NCI-H146 treated with DMSO at 0.1 percent for 48 hours (cell line): Measurements from ENCODE around the gene PCDHB13.
A peak's percentile ranks its signal among the peaks of the same experiment; 100 is the strongest.
"Not testable (repeated sequence)": the region's sequence is repeated elsewhere in the genome, so short reads cannot be mapped to it uniquely, and the experiment has no call there.

Source experiments
- DNase-seq: peaks from one replicate; lab custom pipeline; 2025; ENCODE audit not compliant: unreplicated experiment; lab: John Stamatoyannopoulos, UW

Gene PCDHB13

GRCh38 chr5:141201126-141201525 lies 12.6 kb upstream of the PCDHB13 start:
- DNase-seq = not testable (repeated sequence)

- DNase-seq = not testable (repeated sequence)
These were observed 12.1 kb upstream of the PCDHB13 start for GRCh38 chr5:141201646-141202045.

GRCh38 chr5:141208478-141208877 lies 5.2 kb upstream of the PCDHB13 start, which contains the start of gene PCDHB12:
Gene PCDHB12 (plus strand): TSS chr5:141208719. CDS start chr5:141208908, 189 bp downstream.
- no peak for DNase-seq

DNA sequence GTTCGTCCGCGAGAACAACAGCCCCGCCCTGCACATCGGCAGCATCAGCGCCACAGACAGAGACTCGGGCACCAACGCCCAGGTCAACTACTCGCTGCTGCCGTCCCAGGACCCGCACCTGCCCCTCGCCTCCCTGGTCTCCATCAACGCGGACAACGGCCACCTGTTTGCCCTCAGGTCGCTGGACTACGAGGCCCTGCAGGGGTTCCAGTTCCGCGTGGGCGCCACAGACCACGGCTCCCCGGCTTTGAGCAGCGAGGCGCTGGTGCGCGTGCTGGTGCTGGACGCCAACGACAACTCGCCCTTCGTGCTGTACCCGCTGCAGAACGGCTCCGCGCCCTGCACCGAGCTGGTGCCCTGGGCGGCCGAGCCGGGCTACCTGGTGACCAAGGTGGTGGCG lies 3.4 kb upstream of the PCDHB13 start:
- DNase-seq = not testable (repeated sequence)

DNA sequence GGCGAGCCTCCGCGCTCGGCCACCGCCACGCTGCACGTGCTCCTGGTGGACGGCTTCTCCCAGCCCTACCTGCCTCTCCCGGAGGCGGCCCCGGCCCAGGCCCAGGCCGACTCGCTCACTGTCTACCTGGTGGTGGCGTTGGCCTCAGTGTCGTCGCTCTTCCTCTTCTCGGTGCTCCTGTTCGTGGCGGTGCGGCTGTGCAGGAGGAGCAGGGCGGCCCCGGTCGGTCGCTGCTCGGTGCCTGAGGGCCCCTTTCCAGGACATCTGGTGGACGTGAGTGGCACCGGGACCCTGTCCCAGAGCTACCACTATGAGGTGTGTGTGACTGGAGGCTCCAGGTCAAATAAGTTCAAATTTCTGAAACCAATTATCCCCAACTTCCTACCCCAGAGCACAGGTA lies 2.9 kb upstream of the PCDHB13 start:
- DNase-seq = not testable (repeated sequence)

GRCh38 chr5:141214583-141214982 lies 864 bp downstream of the PCDHB13 start:
- not testable (repeated sequence) for DNase-seq

GRCh38 chr5:141215504-141215903 lies 1.8 kb downstream of the PCDHB13 start:
- DNase-seq = not testable (repeated sequence)

GRCh38 chr5:141216035-141216434 lies 2.3 kb downstream of the PCDHB13 start:
- DNase-seq = not testable (repeated sequence)

GRCh38 chr5:141223112-141223783 lies 9.5 kb downstream of the PCDHB13 start, which contains the start of gene PCDHB14:
Gene PCDHB14 (plus strand): TSS chr5:141223343. CDS start chr5:141223506, 163 bp downstream.
- peak; percentile 58 for DNase-seq

DNA sequence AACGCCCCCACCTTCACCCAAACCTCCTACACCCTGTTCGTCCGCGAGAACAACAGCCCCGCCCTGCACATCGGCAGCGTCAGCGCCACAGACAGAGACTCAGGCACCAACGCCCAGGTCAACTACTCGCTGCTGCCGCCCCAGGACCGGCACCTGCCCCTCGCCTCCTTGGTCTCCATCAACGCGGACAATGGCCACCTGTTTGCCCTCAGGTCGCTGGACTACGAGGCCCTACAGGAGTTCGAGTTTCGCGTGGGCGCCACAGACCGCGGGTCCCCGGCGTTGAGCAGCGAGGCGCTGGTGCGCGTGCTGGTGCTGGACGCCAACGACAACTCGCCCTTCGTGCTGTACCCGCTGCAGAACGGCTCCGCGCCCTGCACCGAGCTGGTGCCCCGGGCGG lies 11.1 kb downstream of the PCDHB13 start:
- not testable (repeated sequence) for DNase-seq

DNA sequence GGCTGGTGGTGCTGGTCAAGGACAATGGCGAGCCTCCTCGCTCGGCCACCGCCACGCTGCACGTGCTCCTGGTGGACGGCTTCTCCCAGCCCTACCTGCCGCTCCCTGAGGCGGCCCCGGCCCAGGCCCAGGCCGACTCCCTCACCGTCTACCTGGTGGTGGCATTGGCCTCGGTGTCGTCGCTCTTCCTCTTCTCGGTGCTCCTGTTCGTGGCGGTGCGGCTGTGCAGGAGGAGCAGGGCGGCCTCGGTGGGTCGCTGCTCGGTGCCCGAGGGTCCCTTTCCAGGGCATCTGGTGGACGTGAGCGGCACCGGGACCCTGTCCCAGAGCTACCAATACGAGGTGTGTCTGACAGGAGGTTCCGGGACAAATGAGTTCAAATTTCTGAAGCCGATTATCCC lies 11.7 kb downstream of the PCDHB13 start:
- not testable (repeated sequence) for DNase-seq

- DNase-seq = no peak
These were observed 20.5 kb downstream of the PCDHB13 start for GRCh38 chr5:141234109-141234667.

DNA sequence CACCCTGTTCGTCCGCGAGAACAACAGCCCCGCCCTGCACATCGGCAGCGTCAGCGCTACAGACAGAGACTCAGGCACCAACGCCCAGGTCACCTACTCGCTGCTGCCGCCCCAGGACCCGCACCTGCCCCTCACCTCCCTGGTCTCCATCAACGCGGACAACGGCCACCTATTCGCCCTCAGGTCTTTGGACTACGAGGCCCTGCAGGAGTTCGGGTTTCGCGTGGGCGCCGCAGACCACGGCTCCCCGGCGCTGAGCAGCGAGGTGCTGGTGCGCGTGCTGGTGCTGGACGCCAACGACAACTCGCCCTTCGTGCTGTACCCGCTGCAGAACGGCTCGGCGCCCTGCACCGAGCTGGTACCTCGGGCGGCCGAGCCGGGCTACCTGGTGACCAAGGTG lies 22.2 kb downstream of the PCDHB13 start:
- DNase-seq = not testable (repeated sequence)

DNA sequence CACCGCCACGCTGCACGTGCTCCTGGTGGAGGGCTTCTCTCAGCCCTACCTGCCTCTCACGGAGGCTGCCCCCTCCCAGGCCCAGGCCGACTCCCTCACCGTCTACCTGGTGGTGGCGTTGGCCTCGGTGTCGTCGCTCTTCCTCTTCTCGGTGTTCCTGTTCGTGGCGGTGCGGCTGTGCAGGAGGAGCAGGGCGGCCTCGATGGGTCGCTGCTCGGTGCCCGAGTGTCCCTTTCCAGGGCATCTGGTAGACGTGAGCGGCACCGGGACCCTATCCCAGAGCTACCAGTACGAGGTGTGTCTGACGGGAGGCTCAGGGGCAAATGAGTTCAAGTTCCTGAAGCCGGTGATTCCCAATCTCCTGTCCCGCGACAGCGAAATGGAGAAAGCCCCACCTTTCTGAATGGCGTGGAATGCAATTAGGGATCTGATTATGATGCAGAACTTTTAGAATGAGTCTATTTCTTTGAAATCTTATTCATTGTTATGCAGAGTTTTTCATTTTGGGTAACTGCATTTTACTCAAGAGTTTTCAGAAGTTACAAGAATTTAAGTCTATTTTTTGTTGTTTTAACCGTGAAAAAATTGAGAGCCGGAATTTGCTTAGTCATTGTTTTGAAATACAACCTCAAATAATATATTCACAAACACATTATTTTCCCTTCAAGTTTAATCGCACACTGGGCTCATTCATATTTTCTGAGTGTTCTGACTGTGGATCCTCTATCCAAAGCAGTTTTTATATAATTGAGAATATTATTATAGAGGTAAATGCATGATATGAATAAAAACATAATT lies 23.0 kb downstream of the PCDHB13 start:
- no peak for DNase-seq

DNA sequence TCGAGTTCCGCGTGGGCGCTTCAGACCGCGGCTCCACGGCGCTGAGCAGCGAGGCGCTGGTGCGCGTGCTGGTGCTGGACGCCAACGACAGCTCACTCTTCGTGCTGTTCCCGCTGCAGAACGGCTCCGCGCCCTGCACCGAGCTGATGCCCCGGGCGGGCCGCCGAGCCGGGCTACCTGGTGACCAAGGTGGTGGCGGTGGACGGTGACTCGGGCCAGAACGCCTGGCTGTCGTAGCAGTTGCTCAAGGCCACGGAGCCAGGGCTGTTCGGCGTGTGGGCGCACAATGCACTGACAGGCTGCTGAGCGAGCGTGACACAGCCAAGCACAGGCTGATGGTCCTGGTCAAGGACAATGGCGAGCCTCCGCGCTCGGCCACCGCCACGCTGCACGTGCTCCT lies 27.8 kb downstream of the PCDHB13 start:
- no peak for DNase-seq

GRCh38 chr5:141245250-141245717 lies 31.6 kb downstream of the PCDHB13 start, which contains the start of gene PCDHB15:
Gene PCDHB15 (plus strand): TSS chr5:141245395. CDS start chr5:141245579, 184 bp downstream.
- DNase-seq = no peak

DNA sequence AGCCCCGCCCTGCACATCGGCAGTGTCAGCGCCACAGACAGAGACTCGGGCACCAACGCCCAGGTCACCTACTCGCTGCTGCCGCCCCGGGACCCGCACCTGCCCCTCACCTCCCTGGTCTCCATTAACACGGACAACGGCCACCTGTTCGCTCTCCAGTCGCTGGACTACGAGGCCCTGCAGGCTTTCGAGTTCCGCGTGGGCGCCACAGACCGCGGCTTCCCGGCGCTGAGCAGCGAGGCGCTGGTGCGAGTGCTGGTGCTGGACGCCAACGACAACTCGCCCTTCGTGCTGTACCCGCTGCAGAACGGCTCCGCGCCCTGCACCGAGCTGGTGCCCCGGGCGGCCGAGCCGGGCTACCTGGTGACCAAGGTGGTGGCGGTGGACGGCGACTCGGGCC lies 33.3 kb downstream of the PCDHB13 start:
- not testable (repeated sequence) for DNase-seq

GRCh38 chr5:141247434-141247833 lies 33.7 kb downstream of the PCDHB13 start:
- not testable (repeated sequence) for DNase-seq

- no peak for DNase-seq
These were observed 36.9 kb downstream of the PCDHB13 start for GRCh38 chr5:141250576-141250975.

DNA sequence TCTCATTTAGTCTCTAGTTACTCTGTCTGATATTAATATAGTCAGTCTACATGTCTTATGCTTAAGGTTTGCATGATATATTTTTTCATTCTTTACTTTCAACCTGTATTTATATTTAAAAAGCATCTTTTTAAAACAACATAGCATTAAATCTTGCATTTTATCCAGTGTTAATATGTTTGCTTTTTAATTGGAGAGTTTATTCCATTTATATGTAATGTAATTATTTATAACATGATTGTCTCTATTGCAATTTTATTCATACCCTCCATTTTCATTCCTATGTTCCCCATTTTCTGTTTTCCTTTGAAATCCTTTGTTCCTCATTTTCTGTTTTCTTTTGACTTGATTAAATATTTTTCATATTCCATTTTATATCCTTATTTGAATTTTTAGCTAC lies 44.7 kb downstream of the PCDHB13 start:
- no peak for DNase-seq

DNA sequence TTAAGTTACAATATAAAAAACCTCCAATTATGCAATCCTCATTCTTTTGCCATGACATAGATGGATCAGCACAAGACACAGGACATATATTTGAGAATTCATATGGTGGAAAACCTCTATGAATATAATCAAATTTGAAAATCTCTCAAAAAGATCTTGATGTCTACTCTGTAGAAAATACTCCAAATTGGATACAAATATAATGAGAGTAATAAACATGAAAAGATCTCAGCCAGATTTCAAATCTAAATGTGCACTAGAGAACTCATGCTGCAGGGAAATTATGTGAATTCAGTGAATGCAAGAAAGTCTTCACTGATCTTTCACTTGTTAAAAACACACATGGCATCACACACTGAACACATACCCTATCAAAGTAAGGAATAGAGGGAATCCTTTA lies 45.2 kb downstream of the PCDHB13 start:
- DNase-seq = no peak
